GM12878 (cell line): Measurements from ENCODE around the gene HPCA. TPM values are rescaled to one million over a fixed set of nuclear protein-coding genes. Genes with fewer than 3 reads are reported as not detected.

Source experiments
- ATAC-seq: fragments of 200-7000 bp; cut with Tn5 transposase; 3 replicates; pipeline ENCODE4 v1.9.1; 2020; ENCODE audit warnings: mild to moderate bottlenecking, moderate library complexity
- BruUV-seq: library from RNA; stranded (reverse); fragments of 400-500 nt; replicated peaks from 2 replicates; lab custom pipeline; 2021; lab: Mats Ljungman, UMichigan
- CTCF ChIA-PET: fragments of 300-600 bp; sonication (Branson Sonifier 250); formaldehyde crosslinking; extraction: SDS; loops from one replicate; lab custom pipeline; 2021; ENCODE audit warnings: inconsistent platforms; lab: Yijun Ruan, JAX
- POLR2A ChIA-PET: fragments of 350-600 bp; formaldehyde crosslinking; extraction: SDS; loops from one replicate; lab custom pipeline; 2021; ENCODE audit warnings: inconsistent platforms; lab: Charles Lee
- RAD21 ChIA-PET: fragments of 300-600 bp; sonication (Branson Sonifier 250); formaldehyde crosslinking; loops from one replicate; lab custom pipeline; 2023; ENCODE audit warnings: antibody characterized with exemption; ENCODE audit not compliant: unreplicated experiment; lab: Charles Lee
- SMC1A ChIA-PET: fragments of 300-600 bp; sonication (Branson Sonifier 250); formaldehyde crosslinking; loops from one replicate; lab custom pipeline; 2023; ENCODE audit not compliant: unreplicated experiment, uncharacterized antibody; lab: Charles Lee
- DNase-seq: peaks from one replicate; pipeline ENCODE4 v3.0.0-alpha.2; 2011; ENCODE audit warnings: low read depth, low spot score
- FAIRE-seq: peaks from 3 replicates; lab custom pipeline; 2011; peaks lifted over from hg19 to GRCh38; lab: Jason Lieb, UNC
- H2AFZ ChIP-seq: 2 replicates; pipeline ENCODE4 v1.6.0; 2011; ENCODE audit warnings: low read depth, low read length, control low read depth; ENCODE audit not compliant: control insufficient read depth
- H3K27ac ChIP-seq: 2 replicates; pipeline ENCODE4 v1.5.1; 2011; ENCODE audit warnings: control low read depth; ENCODE audit not compliant: control insufficient read depth, insufficient read depth
- H3K27me3 ChIP-seq, 2 experiments: replicated peaks in 1 of 2; 2 replicates each; pipeline versions ENCODE4 v1.6.0 to v1.6.1; 2011; ENCODE audit warnings: low read length in 1 of 2; ENCODE audit not compliant: control insufficient read depth in 2 of 2, insufficient read depth in 2 of 2
- H3K36me3 ChIP-seq, 2 experiments: 2 replicates each; pipeline ENCODE4 v1.5.1; 2011; ENCODE audit warnings: low read length in 1 of 2; ENCODE audit not compliant: control insufficient read depth in 2 of 2, insufficient read depth in 2 of 2
- H3K4me1 ChIP-seq: 2 replicates; pipeline ENCODE4 v1.6.1; 2011; ENCODE audit warnings: mild to moderate bottlenecking, low read length, moderate library complexity, mixed read lengths; ENCODE audit not compliant: control insufficient read depth, insufficient read depth
- H3K4me2 ChIP-seq: 2 replicates; pipeline ENCODE4 v1.6.0; 2011; ENCODE audit warnings: control low read depth; ENCODE audit not compliant: control insufficient read depth, insufficient read depth
- H3K4me3 ChIP-seq: fragments of 200-600 bp; sonication (generic); 2 replicates; pipeline ENCODE4 v1.5.1; 2016
- H3K79me2 ChIP-seq: 2 replicates; pipeline ENCODE4 v1.6.0; 2011; ENCODE audit warnings: low read length; ENCODE audit not compliant: control insufficient read depth, insufficient read depth
- H3K9ac ChIP-seq: 2 replicates; pipeline ENCODE4 v1.8.0; 2011; ENCODE audit warnings: low read length, control low read depth, mixed read lengths; ENCODE audit not compliant: control insufficient read depth, insufficient read depth
- H3K9me3 ChIP-seq: replicated peaks from 3 replicates; pipeline ENCODE4 v1.5.1; 2011; ENCODE audit warnings: mild to moderate bottlenecking, low read length; ENCODE audit not compliant: control insufficient read depth, insufficient read depth
- H4K20me1 ChIP-seq: 2 replicates; pipeline ENCODE4 v1.6.0; 2011; ENCODE audit not compliant: control insufficient read depth, insufficient read depth
- BHLHE40 ChIP-seq, 2 experiments: fragments of 450-650 bp in 1 of 2; IDR thresholded peaks; 2 replicates each; pipeline ENCODE4 v1.6.1; 2011 to 2017; ENCODE audit warnings: low read depth in 2 of 2, borderline replicate concordance in 1 of 2, improper control_type of control experiment in 1 of 2, low read length in 1 of 2, mild to moderate bottlenecking in 1 of 2
- BRCA1 ChIP-seq: IDR thresholded peaks from 2 replicates; pipeline ENCODE4 v1.6.1; 2011; ENCODE audit warnings: low read depth, low read length, improper control_type of control experiment
- CHD1 ChIP-seq: IDR thresholded peaks from 2 replicates; pipeline ENCODE4 v1.6.1; 2012; ENCODE audit warnings: low read depth, low read length, improper control_type of control experiment
- IKZF1 ChIP-seq: fragments of 450-650 bp; conservative IDR thresholded peaks from 2 replicates; pipeline ENCODE4 v1.6.1; 2017; ENCODE audit warnings: antibody characterized with exemption, mild to moderate bottlenecking
- MTA2 ChIP-seq: fragments of 450-650 bp; IDR thresholded peaks from 2 replicates; pipeline ENCODE4 v1.6.1; 2016; ENCODE audit warnings: low read depth, mild to moderate bottlenecking, moderate library complexity
- NRF1 ChIP-seq: conservative IDR thresholded peaks from 2 replicates; pipeline ENCODE4 v1.6.1; 2011; ENCODE audit warnings: mild to moderate bottlenecking, low read depth, low read length, improper control_type of control experiment
- POU2F2 ChIP-seq: IDR thresholded peaks from 3 replicates; pipeline ENCODE4 v1.6.1; 2011; ENCODE audit warnings: low read depth, mild to moderate bottlenecking, low read length, borderline replicate concordance
- RAD51 ChIP-seq: fragments of 450-650 bp; IDR thresholded peaks from 2 replicates; pipeline ENCODE4 v1.6.1; 2016; ENCODE audit warnings: moderate library complexity, mild to moderate bottlenecking, inconsistent platforms
- TCF12 ChIP-seq: IDR thresholded peaks from 2 replicates; pipeline ENCODE4 v1.6.1; 2011; ENCODE audit warnings: low read depth, mild to moderate bottlenecking, low read length
- YY1 ChIP-seq: IDR thresholded peaks from 2 replicates; pipeline ENCODE4 v1.6.1; 2011; ENCODE audit warnings: low read depth, mild to moderate bottlenecking, low read length
- ZNF207 ChIP-seq: fragments of 450-650 bp; IDR thresholded peaks from 2 replicates; pipeline ENCODE4 v1.6.1; 2014; ENCODE audit warnings: antibody characterized with exemption, mild to moderate bottlenecking, borderline replicate concordance
- ZSCAN29 ChIP-seq: fragments of 450-650 bp; IDR thresholded peaks from 2 replicates; pipeline ENCODE4 v1.6.1; 2017; ENCODE audit warnings: mild to moderate bottlenecking, moderate library complexity
- WGBS: methylation state at CpG from one replicate; pipeline ENCODE4 v1.1.6; 2016; ENCODE audit warnings: low lambda C conversion rate; ENCODE audit not compliant: insufficient replicate concordance, insufficient coverage; ENCODE audit errors: missing lambda C conversion rate; 5-methylcytosine and 5-hydroxymethylcytosine counted together
- in situ Hi-C: fragments of 300-500 bp; cut with MboI; formaldehyde crosslinking; loops from 9 replicates; pipeline ENCODE4 v1.14.3; 2018; ENCODE audit warnings: mixed read lengths
- intact Hi-C: fragments of 100-400 bp; cut with micrococcal nuclease; formaldehyde crosslinking; loops from one replicate; pipeline ENCODE4 v1.14.2; 2022; ENCODE audit not compliant: unreplicated experiment
- polyA plus RNA-seq, 11 experiments: library from polyadenylated mRNA; depleted of rRNA in 4 of 11; unstranded in 6 of 11; stranded (reverse) in 5 of 11; fragments of >200 nt; fragmentation: Nextera tagmentation in 4 of 11; fragmentation: Illumina TruSeq in 1 of 11; extraction: Ambion mirVana in 4 of 11; extraction: Trizol in 1 of 11; gene quantifications; 1 replicate in 1 of 11; 2 replicates in 10 of 11; pipeline versions ENCODE4 v1.2.1 to v1.2.3, GENCODE V29; 2011 to 2016; ENCODE audit warnings: inconsistent platforms in 2 of 11, missing spikeins in 2 of 11, low read depth in 1 of 11
- total RNA-seq, 4 experiments: library from RNA; depleted of rRNA in 3 of 4; stranded (reverse); fragments of >200 nt in 3 of 4; fragmentation: Illumina TruSeq in 1 of 4; extraction: Trizol in 1 of 4; gene quantifications; 2 replicates each; pipeline versions ENCODE4 v1.2.1 to v1.2.3, GENCODE V29; 2013 to 2021
- TF ChIP-seq, protein P1 (sequence below): fragments of 150-350 bp; IDR thresholded peaks from 2 replicates; pipeline ENCODE4 v1.6.1; 2016; ENCODE audit warnings: low read depth, low read length
- TF ChIP-seq, protein P2 (sequence below): IDR thresholded peaks from 2 replicates; pipeline ENCODE4 v1.6.1; 2011; ENCODE audit warnings: borderline replicate concordance, low read depth, mild to moderate bottlenecking, moderate library complexity, mixed read lengths, low read length; ENCODE audit not compliant: insufficient read depth; ENCODE audit errors: extremely low read length
- TF ChIP-seq, protein P3 (sequence below), 3 experiments: IDR thresholded peaks in 2 of 3; conservative IDR thresholded peaks in 1 of 3; 2 replicates each; pipeline ENCODE4 v1.5.1; 2011; ENCODE audit warnings: low read depth in 3 of 3, low read length in 3 of 3, mild to moderate bottlenecking in 3 of 3, control low read depth in 2 of 3, moderate library complexity in 2 of 3, inconsistent platforms in 1 of 3, mixed read lengths in 1 of 3; ENCODE audit not compliant: control insufficient read depth in 2 of 3, insufficient read depth in 1 of 3; ENCODE audit errors: extremely low read depth in 1 of 3

HPCA gene
- total and polyA plus RNA-seq, 10 of the 15 experiments (the other 5 are each of a cell fraction or from before 2014, with no cell fraction given) = 0.11 TPM; not detected in 9

DNA sequence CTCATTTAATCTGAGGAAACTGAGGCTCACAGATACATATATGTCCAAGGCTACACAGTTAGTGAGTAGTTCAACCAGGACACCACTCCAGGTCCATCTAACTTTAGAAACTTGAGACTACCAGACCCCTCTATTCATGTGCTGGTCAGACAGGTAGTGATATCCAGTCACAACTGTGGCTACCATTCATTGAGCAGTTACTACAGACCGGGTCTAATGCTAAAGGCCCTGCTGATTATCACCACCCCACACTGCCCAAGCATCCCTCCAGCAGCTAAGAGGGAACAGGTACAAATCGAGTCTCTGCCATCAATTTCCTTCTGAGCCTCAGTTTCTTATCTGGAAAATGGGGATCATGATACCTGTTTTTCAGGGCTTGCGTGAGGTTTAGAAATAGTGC lies 5.3 kb downstream of the HPCA start (continued):
- TF ChIP-seq, protein P1, sequence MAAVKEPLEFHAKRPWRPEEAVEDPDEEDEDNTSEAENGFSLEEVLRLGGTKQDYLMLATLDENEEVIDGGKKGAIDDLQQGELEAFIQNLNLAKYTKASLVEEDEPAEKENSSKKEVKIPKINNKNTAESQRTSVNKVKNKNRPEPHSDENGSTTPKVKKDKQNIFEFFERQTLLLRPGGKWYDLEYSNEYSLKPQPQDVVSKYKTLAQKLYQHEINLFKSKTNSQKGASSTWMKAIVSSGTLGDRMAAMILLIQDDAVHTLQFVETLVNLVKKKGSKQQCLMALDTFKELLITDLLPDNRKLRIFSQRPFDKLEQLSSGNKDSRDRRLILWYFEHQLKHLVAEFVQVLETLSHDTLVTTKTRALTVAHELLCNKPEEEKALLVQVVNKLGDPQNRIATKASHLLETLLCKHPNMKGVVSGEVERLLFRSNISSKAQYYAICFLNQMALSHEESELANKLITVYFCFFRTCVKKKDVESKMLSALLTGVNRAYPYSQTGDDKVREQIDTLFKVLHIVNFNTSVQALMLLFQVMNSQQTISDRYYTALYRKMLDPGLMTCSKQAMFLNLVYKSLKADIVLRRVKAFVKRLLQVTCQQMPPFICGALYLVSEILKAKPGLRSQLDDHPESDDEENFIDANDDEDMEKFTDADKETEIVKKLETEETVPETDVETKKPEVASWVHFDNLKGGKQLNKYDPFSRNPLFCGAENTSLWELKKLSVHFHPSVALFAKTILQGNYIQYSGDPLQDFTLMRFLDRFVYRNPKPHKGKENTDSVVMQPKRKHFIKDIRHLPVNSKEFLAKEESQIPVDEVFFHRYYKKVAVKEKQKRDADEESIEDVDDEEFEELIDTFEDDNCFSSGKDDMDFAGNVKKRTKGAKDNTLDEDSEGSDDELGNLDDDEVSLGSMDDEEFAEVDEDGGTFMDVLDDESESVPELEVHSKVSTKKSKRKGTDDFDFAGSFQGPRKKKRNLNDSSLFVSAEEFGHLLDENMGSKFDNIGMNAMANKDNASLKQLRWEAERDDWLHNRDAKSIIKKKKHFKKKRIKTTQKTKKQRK = no peak

DNA sequence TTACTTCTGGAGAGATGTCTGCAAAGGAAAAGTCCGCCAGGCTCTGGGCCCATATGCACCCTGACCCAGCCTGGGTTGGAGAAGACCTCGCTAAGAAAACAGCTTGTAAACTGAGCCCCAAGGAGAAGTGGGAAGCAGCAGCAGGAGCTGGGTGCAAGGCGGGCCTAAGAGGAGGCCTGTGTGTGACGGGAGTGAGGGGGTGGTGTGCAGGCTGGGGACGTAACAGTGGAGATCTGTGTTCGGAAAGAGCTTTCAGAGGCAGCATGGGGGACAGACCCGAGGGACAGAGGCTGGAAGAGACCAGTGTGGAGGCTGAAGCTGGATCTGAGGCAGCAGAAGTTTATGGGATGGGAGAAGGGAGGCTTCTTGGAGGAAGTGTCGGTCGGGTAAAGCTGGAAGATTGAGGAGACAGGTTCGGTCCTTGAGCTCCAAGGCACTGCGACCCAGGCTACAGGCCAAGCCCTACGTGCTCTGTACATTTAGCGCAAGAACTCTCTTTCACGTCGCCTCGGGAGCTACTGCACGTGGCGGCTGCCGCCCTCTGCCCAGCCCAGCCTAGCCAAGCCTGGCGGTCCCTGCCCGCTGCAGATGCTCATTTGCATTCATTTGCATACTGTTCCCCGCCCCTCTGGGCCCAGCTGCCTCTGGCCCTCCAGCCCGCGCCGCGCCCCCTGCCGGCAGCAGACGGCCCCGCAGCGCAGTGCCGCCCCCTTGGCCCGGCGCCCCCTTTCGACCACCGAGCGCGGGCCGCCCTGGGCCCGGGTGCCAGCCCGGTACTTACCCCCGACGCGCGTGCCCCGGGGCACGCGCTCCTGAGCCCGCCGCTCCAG lies 6.3 kb downstream of the HPCA start:
- SMC1A ChIA-PET = no interaction called here
- intact Hi-C loops = no loop called here
- TF ChIP-seq, protein P2, sequence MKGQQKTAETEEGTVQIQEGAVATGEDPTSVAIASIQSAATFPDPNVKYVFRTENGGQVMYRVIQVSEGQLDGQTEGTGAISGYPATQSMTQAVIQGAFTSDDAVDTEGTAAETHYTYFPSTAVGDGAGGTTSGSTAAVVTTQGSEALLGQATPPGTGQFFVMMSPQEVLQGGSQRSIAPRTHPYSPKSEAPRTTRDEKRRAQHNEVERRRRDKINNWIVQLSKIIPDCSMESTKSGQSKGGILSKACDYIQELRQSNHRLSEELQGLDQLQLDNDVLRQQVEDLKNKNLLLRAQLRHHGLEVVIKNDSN = no peak
- TF ChIP-seq, protein P3, sequence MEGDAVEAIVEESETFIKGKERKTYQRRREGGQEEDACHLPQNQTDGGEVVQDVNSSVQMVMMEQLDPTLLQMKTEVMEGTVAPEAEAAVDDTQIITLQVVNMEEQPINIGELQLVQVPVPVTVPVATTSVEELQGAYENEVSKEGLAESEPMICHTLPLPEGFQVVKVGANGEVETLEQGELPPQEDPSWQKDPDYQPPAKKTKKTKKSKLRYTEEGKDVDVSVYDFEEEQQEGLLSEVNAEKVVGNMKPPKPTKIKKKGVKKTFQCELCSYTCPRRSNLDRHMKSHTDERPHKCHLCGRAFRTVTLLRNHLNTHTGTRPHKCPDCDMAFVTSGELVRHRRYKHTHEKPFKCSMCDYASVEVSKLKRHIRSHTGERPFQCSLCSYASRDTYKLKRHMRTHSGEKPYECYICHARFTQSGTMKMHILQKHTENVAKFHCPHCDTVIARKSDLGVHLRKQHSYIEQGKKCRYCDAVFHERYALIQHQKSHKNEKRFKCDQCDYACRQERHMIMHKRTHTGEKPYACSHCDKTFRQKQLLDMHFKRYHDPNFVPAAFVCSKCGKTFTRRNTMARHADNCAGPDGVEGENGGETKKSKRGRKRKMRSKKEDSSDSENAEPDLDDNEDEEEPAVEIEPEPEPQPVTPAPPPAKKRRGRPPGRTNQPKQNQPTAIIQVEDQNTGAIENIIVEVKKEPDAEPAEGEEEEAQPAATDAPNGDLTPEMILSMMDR (IDR thresholded peaks at IDR 0.05 in 2 of 3, conservative IDR thresholded peaks at IDR 0.05 in 1 of 3; ENCODE audit: control insufficient read depth in 2 of 3, extremely low read depth in 1 of 3, insufficient read depth in 1 of 3, low read depth in 3 of 3, low read length in 3 of 3) = peak; percentile 32 to 43 (median 35); a peak in 5 of 6 replicates
- TF ChIP-seq BRCA1 (no peak), MTA2 (no peak), ZNF207 (no peak), ZSCAN29 (no peak), IKZF1 (no peak), NRF1 (no peak), TCF12 (peak; percentile 67; the same call in 1 of the 2 replicates), CHD1 (no peak), BHLHE40 (IDR thresholded peaks at IDR 0.05; ENCODE audit: borderline replicate concordance in 1 of 2, low read depth in 2 of 2, low read length in 1 of 2) (peak in 1 of 2 experiments; percentile 29; a peak in 1 of 4 replicates), POU2F2 (peak; percentile 95; the same call in 2 of the 3 replicates), YY1 (0 out of 2 replicates have a peak, but pooled peaks have one; percentile 16), RAD51 (no peak)

More for the DNA sequence above, 6.3 kb downstream of the HPCA start:
- POLR2A ChIA-PET = interaction anchor here (1.5 kb wide), 1 partner anchor 17 kb away, joined by 4 read pairs; no protein-coding TSS in a partner anchor
- peaks cover 8 to 16% of the 10 kb centered on the region in 2 experiments for H3K27me3 ChIP-seq
- H3K9me3 ChIP-seq = no peaks in the 10 kb centered on the region; the same call in 2 of the 3 replicates
- H3K4me2 ChIP-seq = no peak overlapping the region; the same call in 1 of the 2 replicates
- no peaks in the 10 kb centered on the region for H4K20me1 ChIP-seq
- FAIRE-seq (no peak), ATAC-seq (peak; percentile 84), DNase-seq (no peak)
- no peak overlapping the region for H2AFZ ChIP-seq
- H3K36me3 ChIP-seq = no peaks in the 10 kb centered on the region
- CTCF ChIA-PET = interaction anchor here (0.8 to 6.5 kb wide), 6 partner anchors 9 to 372 kb away, joined by 3 to 36 read pairs (median 3); partner anchors contain the start of gene TMEM54
- no peak overlapping the region for H3K27ac ChIP-seq
- H3K4me1 ChIP-seq = no peaks in the 10 kb centered on the region
- H3K9ac ChIP-seq = no peak overlapping the region
- H3K79me2 ChIP-seq = no peaks in the 10 kb centered on the region
- H3K4me3 ChIP-seq = no peak overlapping the region
- in situ Hi-C loops = no loop called here
- 31% methylated on average over 42 of the region's 49 CpGs for WGBS
- RAD21 ChIA-PET = interaction anchor here (1.3 to 1.4 kb wide), 2 partner anchors 16 to 162 kb away, joined by 3 read pairs; no protein-coding TSS in a partner anchor
- no TSS peak for BruUV-seq
